Nephron progenitor cell (in vitro differentiated cells): ENCODE measurements around the gene CNP.

Experiments
- DNase-seq: peaks from one replicate; pipeline ENCODE4 v3.0.0; 2021
- H3K27ac Mint-ChIP-seq: 2 replicates; pipeline ENCODE4 v1.8.0; 2021; ENCODE audit warnings: mild to moderate bottlenecking, moderate library complexity, mixed read lengths
- H3K27me3 Mint-ChIP-seq: 2 replicates; pipeline ENCODE4 v1.8.0; 2021; ENCODE audit warnings: mild to moderate bottlenecking, low read depth, mixed read lengths; ENCODE audit not compliant: poor library complexity
- H3K36me3 Mint-ChIP-seq: 2 replicates; pipeline ENCODE4 v1.8.0; 2021; ENCODE audit warnings: low read depth, mixed read lengths
- H3K4me1 Mint-ChIP-seq: 2 replicates; pipeline ENCODE4 v1.8.0; 2021; ENCODE audit warnings: mixed read lengths
- H3K4me3 Mint-ChIP-seq: 2 replicates; pipeline ENCODE4 v1.8.0; 2021; ENCODE audit warnings: mild to moderate bottlenecking, moderate library complexity, mixed read lengths
- H3K9me3 Mint-ChIP-seq: 2 replicates; pipeline ENCODE4 v1.8.0; 2021; ENCODE audit warnings: mild to moderate bottlenecking, moderate library complexity, mixed read lengths
- TF ChIP-seq, protein P1 (sequence below): fragments of 200-600 bp; sonication (generic); IDR thresholded peaks from 2 replicates; pipeline ENCODE4 v1.5.0; 2021; ENCODE audit warnings: antibody characterized with exemption

Gene CNP

DNA sequence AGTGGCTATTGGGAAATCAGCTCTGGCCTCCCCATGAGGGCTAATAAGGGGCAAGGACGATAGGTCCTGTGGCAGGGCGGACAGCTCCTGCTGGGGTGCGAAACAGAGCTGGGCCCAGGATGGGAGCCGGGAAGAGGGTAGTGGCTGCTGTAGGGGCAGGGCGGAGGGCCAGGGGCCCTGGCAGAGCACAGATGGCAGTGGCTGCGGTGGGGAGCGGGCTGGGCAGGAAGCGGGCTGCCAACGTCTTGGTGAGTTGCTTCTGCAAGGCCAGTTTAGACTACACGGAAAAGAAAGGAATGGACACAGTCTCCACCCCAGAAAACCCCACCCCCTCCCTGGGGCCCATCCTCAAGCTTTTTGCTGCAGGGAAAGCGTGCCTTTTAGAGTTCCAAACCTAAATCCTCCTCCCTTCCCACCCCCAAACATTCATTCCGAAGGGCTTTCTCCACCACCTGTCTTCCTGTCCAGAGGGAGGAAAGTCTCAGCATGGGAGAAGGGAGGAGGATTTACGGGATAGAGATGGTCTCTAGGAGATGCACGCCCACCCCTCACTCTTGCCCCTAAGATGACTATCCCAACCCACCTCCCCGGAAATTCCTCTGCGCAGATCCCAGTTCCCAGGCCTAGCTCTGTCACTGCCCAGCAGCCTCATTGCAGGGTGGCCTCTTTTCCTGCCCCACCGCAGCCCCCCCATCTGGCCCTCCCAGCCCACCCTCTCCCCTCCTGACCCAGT lies 60.4 kb downstream of the CNP start:
- Mint-ChIP-seq H3K27ac (no peak overlapping the region), H3K4me3 (peak overlapping the region; percentile 38), H3K9me3 (no peaks in the 10 kb centered on the region), H3K27me3 (peaks cover 2% of the 10 kb centered on the region), H3K36me3 (peaks cover 14% of the 10 kb centered on the region), H3K4me1 (peaks cover 65% of the 10 kb centered on the region)
- TF ChIP-seq, protein P1, sequence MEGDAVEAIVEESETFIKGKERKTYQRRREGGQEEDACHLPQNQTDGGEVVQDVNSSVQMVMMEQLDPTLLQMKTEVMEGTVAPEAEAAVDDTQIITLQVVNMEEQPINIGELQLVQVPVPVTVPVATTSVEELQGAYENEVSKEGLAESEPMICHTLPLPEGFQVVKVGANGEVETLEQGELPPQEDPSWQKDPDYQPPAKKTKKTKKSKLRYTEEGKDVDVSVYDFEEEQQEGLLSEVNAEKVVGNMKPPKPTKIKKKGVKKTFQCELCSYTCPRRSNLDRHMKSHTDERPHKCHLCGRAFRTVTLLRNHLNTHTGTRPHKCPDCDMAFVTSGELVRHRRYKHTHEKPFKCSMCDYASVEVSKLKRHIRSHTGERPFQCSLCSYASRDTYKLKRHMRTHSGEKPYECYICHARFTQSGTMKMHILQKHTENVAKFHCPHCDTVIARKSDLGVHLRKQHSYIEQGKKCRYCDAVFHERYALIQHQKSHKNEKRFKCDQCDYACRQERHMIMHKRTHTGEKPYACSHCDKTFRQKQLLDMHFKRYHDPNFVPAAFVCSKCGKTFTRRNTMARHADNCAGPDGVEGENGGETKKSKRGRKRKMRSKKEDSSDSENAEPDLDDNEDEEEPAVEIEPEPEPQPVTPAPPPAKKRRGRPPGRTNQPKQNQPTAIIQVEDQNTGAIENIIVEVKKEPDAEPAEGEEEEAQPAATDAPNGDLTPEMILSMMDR = no peak
- no peak for DNase-seq
